K562 (cell line): ENCODE measurements around the gene UFSP1. TPM values are rescaled to one million over a fixed set of nuclear protein-coding genes. Genes with fewer than 3 reads are reported as not detected.

ENCODE experiments used
- CBFA2T3 ChIP-seq: fragments of 450-650 bp; IDR thresholded peaks from 2 replicates; pipeline ENCODE4 v1.6.1; 2017
- E4F1 ChIP-seq: fragments of 250-450 bp; sonication (Bioruptor Pico); IDR thresholded peaks from 2 replicates; pipeline ENCODE4 v1.5.0; 2021; ENCODE audit warnings: mild to moderate bottlenecking, borderline replicate concordance
- HNRNPL ChIP-seq: fragments of 200-400 bp; formaldehyde crosslinking; IDR thresholded peaks from 2 replicates; pipeline ENCODE4 v1.6.1; 2017; ENCODE audit warnings: low read depth, mild to moderate bottlenecking, low read length
- MGA ChIP-seq: fragments of 450-650 bp; IDR thresholded peaks from 2 replicates; pipeline ENCODE4 v1.6.1; 2016; ENCODE audit warnings: mild to moderate bottlenecking, moderate library complexity
- POLR2AphosphoS5 ChIP-seq: IDR thresholded peaks from 2 replicates; pipeline ENCODE4 v1.6.1; 2011; ENCODE audit warnings: mild to moderate bottlenecking, low read depth, low read length, moderate library complexity; ENCODE audit not compliant: control insufficient read depth, insufficient read depth
- RB1 ChIP-seq: fragments of 450-650 bp; IDR thresholded peaks from 2 replicates; pipeline ENCODE4 v1.6.1; 2017; ENCODE audit warnings: low read depth, mild to moderate bottlenecking
- VEZF1 ChIP-seq: fragments of 200-800 bp; sonication (Bioruptor generic); IDR thresholded peaks from 2 replicates; pipeline ENCODE4 v1.6.1; 2017; ENCODE audit warnings: missing genetic modification characterization, missing compliant biosample characterization
- ZZZ3 ChIP-seq: fragments of 450-650 bp; IDR thresholded peaks from 2 replicates; pipeline ENCODE4 v1.6.1; 2016; ENCODE audit warnings: antibody characterized with exemption, mild to moderate bottlenecking, moderate library complexity
- polyA plus RNA-seq, 8 experiments: library from polyadenylated mRNA; depleted of rRNA in 4 of 8; stranded (reverse) in 5 of 8; unstranded in 3 of 8; fragments of >200 nt; fragmentation: Nextera tagmentation in 2 of 8; fragmentation: Illumina TruSeq in 1 of 8; extraction: Ambion mirVana in 2 of 8; extraction: Trizol in 1 of 8; gene quantifications; 2 replicates each; pipeline versions ENCODE4 v1.2.1 to v1.2.3, GENCODE V29; 2011 to 2014; ENCODE audit warnings: inconsistent platforms in 1 of 8, missing spikeins in 1 of 8
- total RNA-seq, 7 experiments: library from RNA; depleted of rRNA in 6 of 7; stranded (reverse); fragments of >200 nt in 6 of 7; fragmentation: Illumina TruSeq in 2 of 7; extraction: Trizol in 2 of 7; gene quantifications; 2 replicates each; pipeline versions ENCODE4 v1.2.1 to v1.2.3, GENCODE V29; 2011 to 2021; ENCODE audit warnings: low replicate concordance in 1 of 7
- TF ChIP-seq, protein P1 (sequence below): fragments of 250-450 bp; sonication (Bioruptor Pico); IDR thresholded peaks from 2 replicates; pipeline ENCODE4 v1.4.0; 2020

UFSP1 gene
- total and polyA plus RNA-seq, 9 of the 15 experiments (the other 6 are each of a cell fraction or from before 2014, with no cell fraction given): 0.50 to 18.8 (median 2.1) TPM

- TF ChIP-seq E4F1 (CRISPR knock-in tag) (no peak), POLR2AphosphoS5 (0 out of 2 replicates have a peak, but pooled peaks have one; percentile 23), MGA (no peak), RB1 (no peak), CBFA2T3 (no peak), ZZZ3 (no peak), VEZF1 (CRISPR knock-in tag) (peak; percentile 31; the same call in 1 of the 2 replicates), HNRNPL (no peak)
- TF ChIP-seq, protein P1, sequence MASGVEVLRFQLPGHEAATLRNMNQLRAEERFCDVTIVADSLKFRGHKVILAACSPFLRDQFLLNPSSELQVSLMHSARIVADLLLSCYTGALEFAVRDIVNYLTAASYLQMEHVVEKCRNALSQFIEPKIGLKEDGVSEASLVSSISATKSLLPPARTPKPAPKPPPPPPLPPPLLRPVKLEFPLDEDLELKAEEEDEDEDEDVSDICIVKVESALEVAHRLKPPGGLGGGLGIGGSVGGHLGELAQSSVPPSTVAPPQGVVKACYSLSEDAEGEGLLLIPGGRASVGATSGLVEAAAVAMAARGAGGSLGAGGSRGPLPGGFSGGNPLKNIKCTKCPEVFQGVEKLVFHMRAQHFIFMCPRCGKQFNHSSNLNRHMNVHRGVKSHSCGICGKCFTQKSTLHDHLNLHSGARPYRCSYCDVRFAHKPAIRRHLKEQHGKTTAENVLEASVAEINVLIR (CRISPR knock-in tag): no peak
Observed at GRCh38 chr7:100887516-100888290, 1.8 kb downstream of the UFSP1 start (continued).
